NCI-H82 treated with DMSO at 0.1 percent for 48 hours (cell line): ENCODE data around the gene CREB5.

Experiments used
- DNase-seq: peaks from one replicate; lab custom pipeline; 2025; ENCODE audit not compliant: unreplicated experiment; lab: John Stamatoyannopoulos, UW

Gene CREB5

GRCh38 chr7:28434510-28434909 lies 22.2 kb downstream of the CREB5 start:
- no peak for DNase-seq

- DNase-seq: no peak
Measured at GRCh38 chr7:28435152-28435551, 22.8 kb downstream of the CREB5 start.

- DNase-seq: no peak
Measured at GRCh38 chr7:28435732-28436378, 23.5 kb downstream of the CREB5 start.

- DNase-seq: no peak
Measured at GRCh38 chr7:28440055-28440601, 27.8 kb downstream of the CREB5 start.

- DNase-seq: no peak
Measured at GRCh38 chr7:28442540-28443420, 30.5 kb downstream of the CREB5 start.

- DNase-seq: no peak
Measured at GRCh38 chr7:28446131-28446530, 33.8 kb downstream of the CREB5 start.

GRCh38 chr7:28447071-28447470 lies 34.8 kb downstream of the CREB5 start:
- DNase-seq: no peak

- no peak for DNase-seq
Measured at GRCh38 chr7:28448708-28449107, 36.4 kb downstream of the CREB5 start.

- DNase-seq: no peak
Measured at GRCh38 chr7:28452681-28453080, 40.4 kb downstream of the CREB5 start.

- DNase-seq: no peak
Measured at GRCh38 chr7:28455486-28455885, 43.2 kb downstream of the CREB5 start.

- DNase-seq: no peak
Measured at GRCh38 chr7:28456044-28456443, 43.7 kb downstream of the CREB5 start.

- DNase-seq: no peak
Measured at GRCh38 chr7:28458732-28459131, 46.4 kb downstream of the CREB5 start.

GRCh38 chr7:28459306-28459705 lies 47.0 kb downstream of the CREB5 start:
- no peak for DNase-seq

GRCh38 chr7:28465697-28466096 lies 53.4 kb downstream of the CREB5 start:
- DNase-seq: no peak

- no peak for DNase-seq
Measured at GRCh38 chr7:28466341-28466740, 54.0 kb downstream of the CREB5 start.

- DNase-seq: no peak
Measured at GRCh38 chr7:28466885-28467284, 54.6 kb downstream of the CREB5 start.

GRCh38 chr7:28469562-28469961 lies 57.2 kb downstream of the CREB5 start:
- DNase-seq: no peak

- no peak for DNase-seq
Measured at GRCh38 chr7:28470344-28470743, 58.0 kb downstream of the CREB5 start.

GRCh38 chr7:28472332-28472731 lies 60.0 kb downstream of the CREB5 start:
- DNase-seq: no peak

- no peak for DNase-seq
Measured at GRCh38 chr7:28473571-28474281, 61.4 kb downstream of the CREB5 start.

- DNase-seq: no peak
Measured at GRCh38 chr7:28474282-28474638, 61.9 kb downstream of the CREB5 start.

GRCh38 chr7:28474640-28475039 lies 62.3 kb downstream of the CREB5 start:
- no peak for DNase-seq
